Measurements from ENCODE around the gene LRP1.

LRP1 gene

DNA sequence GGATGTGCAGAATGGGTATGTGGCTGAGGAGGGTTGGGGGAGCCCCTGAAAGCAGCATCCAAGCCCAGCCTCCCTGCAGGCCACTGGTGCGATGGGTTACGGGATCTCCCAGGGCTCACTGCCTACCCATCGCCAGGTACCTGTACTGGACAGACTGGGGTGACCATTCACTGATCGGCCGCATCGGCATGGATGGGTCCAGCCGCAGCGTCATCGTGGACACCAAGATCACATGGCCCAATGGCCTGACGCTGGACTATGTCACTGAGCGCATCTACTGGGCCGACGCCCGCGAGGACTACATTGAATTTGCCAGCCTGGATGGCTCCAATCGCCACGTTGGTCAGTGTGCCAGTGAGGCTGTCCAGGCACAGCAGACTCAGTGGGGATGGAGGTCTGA, 70.0 kb downstream of the LRP1 start:
- DNase-seq: no peak

DNA sequence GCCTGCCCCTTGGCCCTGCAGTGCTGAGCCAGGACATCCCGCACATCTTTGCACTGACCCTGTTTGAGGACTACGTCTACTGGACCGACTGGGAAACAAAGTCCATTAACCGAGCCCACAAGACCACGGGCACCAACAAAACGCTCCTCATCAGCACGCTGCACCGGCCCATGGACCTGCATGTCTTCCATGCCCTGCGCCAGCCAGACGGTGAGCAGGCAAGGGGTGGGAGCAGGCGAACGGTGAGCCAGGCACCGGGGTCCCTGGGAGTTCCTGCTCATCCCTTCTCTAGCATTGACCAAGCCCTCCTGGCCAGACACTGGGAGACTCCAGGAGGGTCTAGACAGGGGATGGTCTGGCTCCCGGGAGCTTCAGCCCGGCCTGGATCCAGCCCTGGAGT, 70.9 kb downstream of the LRP1 start:
- no peak for DNase-seq

DNA sequence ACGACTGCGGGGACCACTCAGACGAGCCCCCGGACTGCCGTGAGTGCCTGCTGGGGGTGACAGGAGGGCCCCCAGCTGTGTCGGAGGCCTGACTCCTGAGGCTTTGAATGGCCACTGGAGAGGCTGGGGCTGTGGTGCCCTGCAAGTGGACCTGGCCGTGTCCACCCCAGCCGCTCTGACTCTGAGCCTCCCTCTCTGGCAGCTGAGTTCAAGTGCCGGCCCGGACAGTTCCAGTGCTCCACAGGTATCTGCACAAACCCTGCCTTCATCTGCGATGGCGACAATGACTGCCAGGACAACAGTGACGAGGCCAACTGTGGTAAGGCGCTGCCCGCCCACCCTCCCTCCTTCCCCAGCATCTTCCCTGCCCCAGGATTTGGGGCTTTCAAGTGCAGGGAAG, 72.2 kb downstream of the LRP1 start:
- no peak for DNase-seq

DNA sequence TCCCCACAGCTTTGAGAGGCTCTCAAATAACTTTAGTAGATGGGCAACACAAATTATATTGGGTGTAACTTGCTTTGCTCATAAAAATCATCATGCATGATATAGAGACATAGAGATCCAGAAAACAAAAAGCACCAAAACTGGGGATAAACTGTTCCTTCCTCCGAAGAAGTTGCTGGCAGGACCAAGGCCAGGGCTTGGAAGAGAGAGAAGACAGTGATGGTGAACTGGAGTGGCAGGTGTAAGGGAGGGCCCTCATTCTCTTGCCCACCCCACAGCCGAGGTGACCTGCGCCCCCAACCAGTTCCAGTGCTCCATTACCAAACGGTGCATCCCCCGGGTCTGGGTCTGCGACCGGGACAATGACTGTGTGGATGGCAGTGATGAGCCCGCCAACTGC, 72.9 kb downstream of the LRP1 start:
- DNase-seq: no peak

- no peak for DNase-seq
Measured at GRCh38 chr12:57201631-57202030, 73.3 kb downstream of the LRP1 start.

GRCh38 chr12:57202321-57202720, 74.0 kb downstream of the LRP1 start:
- no peak for DNase-seq

DNA sequence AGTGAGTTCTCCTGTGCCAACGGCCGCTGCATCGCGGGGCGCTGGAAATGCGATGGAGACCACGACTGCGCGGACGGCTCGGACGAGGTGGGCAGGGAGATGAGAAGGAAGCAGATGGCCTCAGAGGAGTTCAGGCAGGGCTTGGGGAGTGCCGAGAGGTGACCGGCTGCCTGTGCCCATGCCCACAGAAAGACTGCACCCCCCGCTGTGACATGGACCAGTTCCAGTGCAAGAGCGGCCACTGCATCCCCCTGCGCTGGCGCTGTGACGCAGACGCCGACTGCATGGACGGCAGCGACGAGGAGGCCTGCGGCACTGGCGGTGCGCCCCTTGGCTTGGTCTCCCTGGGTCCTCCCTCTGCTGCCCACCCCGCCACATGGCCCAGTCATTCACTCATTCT, 74.9 kb downstream of the LRP1 start:
- DNase-seq: no peak

DNA sequence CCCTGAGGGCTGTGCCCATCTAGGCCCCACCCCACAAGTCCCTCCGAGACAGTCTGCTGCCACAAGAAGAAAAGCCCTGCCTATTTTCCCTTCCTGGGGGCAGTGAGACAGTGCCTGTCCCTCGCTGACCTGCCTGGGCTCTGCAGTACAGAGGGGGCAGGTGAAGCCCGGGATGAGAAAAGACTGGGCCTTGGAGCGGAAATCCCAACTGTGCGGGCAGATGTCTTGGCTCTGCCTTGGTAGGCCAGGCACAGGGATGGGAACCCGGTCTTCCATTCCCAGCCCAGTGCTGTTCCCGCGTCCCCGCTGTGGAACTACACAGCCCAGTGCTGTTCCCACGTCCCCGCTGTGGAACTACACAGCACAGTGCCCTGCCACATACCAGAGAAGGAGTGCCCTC, 75.5 kb downstream of the LRP1 start:
- DNase-seq: no peak

DNA sequence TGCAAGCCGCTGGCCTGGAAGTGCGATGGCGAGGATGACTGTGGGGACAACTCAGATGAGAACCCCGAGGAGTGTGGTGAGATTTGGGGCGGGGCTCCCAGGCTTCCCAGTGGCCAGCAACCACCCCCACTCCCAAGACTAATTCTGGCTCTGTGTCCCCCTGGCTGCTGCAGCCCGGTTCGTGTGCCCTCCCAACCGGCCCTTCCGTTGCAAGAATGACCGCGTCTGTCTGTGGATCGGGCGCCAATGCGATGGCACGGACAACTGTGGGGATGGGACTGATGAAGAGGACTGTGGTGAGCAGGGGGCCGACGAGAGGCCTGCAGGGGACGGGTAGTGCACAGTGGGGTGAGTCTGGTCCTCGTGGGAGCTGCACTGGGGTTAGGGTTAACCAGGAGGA, 76.2 kb downstream of the LRP1 start:
- no peak for DNase-seq

DNA sequence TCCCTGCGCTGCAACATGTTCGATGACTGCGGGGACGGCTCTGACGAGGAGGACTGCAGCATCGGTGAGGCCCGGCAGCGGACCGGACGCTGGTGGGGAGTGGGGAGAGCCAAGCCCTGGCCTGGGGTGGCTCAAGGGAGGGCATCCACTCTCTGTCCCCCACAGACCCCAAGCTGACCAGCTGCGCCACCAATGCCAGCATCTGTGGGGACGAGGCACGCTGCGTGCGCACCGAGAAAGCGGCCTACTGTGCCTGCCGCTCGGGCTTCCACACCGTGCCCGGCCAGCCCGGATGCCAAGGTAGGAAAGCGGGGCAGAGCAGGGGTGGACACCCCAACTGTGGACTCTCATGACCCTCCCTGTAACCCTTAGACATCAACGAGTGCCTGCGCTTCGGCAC, 76.9 kb downstream of the LRP1 start:
- no peak for DNase-seq

DNA sequence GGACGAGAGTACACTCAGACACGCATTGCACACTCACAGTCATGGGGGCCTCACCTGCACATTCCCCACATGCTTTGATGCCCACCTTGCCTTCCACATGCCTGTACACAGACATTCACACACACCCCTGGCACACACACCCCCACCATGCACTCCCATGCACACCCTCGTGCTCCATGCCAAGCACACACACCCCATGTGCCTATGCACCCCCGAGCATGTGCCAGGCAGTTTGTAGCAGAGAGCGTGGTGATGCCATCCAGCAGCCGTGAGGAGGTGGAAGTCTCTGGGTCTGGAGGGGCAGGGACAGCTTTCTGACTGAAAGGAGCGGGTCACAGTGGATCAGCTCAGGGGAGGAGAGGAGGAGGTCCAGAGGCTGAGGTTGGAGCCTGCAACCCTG, 77.6 kb downstream of the LRP1 start:
- no peak for DNase-seq

DNA sequence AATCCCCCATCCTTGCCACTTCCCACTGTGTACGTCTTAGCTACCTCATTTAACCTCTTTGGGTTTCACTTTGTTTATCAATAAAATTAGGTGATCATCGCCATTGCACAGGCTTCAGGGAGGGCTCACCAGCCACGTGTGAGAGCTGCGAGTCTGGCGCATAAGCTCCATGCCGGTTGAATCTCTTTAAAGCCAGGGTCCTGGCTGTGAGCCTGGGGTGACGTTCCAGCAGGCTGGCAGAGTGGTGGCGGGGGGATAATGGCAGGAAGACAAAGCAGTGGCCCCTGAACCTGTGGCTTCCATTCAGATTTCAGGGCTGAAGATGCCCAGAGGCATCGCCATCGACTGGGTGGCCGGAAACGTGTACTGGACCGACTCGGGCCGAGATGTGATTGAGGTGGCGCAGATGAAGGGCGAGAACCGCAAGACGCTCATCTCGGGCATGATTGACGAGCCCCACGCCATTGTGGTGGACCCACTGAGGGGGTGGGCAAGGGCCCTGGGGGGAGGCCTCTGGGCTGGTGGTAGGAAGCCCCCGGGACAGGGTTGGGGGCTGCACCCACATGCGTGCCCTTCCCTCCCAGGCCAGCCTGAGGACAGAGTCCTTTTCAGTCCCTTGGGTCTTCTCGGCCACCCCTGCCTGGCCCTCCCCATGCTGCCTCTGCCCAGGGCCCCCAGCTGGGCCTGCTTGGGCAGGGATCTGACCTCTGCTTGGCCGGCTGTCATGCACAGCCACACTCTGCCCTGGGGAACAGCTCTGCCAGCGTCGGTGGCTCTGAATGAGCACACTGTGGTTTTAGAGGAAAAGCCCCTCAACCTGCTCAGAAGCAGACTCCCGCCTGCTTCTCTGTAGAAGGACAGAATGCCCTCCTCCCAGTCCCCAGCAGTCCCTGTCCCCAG, 79.7 kb downstream of the LRP1 start:
- DNase-seq: no peak

DNA sequence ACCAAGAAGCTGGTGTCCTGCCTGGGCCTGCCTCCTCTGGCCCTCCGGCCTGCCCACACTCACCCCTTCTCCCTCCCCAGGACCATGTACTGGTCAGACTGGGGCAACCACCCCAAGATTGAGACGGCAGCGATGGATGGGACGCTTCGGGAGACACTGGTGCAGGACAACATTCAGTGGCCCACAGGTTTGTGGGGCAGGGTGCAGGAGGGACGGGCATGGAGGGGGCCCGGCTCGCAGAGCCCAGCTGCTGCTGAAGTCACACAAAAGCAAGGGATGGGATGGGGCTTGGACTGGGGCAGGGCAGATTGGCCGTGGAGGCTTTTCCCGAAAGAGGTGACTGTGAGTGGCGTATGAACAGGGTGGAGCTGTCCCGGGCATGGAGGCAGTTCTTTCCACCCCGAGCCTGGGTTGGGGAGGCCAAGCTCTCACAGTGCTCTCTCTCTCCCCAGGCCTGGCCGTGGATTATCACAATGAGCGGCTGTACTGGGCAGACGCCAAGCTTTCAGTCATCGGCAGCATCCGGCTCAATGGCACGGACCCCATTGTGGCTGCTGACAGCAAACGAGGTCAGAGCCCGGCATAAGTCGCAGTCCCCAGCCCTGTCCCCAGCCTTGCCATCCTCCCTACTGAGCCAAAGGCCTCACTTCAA, 80.5 kb downstream of the LRP1 start:
- DNase-seq: no peak

- no peak for DNase-seq
Measured at GRCh38 chr12:57209916-57210315, 81.6 kb downstream of the LRP1 start.

DNA sequence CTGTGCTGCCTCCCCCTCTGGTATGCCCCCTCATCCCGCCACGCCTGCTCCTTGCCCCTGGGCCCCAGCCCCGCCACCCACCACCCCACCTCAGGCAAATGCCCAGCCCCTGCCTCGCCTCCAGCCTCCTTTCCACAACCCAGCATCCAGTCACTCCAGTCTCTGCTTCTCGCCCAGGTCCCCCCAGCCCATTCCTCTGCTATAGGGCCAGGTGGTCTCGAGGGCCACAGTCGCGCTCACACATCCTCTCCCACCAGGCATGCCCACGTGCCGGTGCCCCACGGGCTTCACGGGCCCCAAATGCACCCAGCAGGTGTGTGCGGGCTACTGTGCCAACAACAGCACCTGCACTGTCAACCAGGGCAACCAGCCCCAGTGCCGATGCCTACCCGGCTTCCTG, 82.2 kb downstream of the LRP1 start:
- DNase-seq: no peak

DNA sequence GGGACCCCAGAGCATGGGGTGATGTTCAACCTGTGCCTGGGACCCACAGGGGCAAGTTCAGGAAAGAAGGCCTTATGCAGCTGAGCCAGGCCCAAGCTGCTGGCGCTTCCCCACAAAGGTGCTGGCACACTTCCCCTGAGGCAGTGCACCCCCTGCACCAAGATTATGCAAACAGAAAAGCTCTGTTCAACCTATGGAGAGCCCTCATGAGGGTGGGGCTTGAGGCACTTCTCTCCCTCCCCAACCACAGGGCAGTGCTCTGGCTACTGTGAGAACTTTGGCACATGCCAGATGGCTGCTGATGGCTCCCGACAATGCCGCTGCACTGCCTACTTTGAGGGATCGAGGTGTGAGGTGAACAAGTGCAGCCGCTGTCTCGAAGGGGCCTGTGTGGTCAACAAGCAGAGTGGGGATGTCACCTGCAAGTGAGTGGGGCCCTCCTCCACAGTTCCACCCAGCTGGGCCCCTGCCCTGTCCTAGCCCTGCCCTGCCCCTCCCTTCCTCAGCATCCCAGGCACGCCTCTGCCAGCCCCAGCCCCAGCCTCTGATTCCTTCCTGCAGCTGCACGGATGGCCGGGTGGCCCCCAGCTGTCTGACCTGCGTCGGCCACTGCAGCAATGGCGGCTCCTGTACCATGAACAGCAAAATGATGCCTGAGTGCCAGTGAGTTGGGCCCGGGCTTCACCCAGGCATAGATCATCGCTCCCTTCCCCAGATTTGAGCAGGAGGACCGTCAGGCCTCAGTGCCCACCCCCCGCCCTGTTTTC, 82.8 kb downstream of the LRP1 start:
- DNase-seq: no peak

DNA sequence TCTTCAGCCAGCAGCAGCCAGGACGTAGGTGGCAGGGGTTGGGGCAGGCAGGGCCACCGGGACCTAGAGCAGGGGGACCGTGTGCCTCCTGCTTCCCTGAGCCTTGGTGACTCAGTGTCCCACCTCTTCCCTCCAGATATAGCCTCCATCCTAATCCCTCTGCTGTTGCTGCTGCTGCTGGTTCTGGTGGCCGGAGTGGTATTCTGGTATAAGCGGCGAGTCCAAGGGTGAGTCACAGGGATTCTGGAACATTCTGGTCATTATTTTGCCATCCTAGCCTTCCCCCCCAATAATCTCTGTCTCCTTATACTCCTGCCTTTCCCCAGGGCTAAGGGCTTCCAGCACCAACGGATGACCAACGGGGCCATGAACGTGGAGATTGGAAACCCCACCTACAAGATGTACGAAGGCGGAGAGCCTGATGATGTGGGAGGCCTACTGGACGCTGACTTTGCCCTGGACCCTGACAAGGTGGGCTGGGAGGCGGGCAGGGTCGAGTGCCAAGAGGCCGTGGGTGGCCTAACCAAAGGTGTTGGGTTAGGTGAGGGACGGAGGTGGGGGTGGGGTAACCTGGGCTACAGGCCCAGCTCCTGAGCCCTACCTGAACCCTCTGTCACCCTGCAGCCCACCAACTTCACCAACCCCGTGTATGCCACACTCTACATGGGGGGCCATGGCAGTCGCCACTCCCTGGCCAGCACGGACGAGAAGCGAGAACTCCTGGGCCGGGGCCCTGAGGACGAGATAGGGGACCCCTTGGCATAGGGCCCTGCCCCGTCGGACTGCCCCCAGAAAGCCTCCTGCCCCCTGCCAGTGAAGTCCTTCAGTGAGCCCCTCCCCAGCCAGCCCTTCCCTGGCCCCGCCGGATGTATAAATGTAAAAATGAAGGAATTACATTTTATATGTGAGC, 83.8 kb downstream of the LRP1 start:
- no peak for DNase-seq

- DNase-seq: no peak
Measured at GRCh38 chr12:57212701-57213057, 84.4 kb downstream of the LRP1 start.

DNA sequence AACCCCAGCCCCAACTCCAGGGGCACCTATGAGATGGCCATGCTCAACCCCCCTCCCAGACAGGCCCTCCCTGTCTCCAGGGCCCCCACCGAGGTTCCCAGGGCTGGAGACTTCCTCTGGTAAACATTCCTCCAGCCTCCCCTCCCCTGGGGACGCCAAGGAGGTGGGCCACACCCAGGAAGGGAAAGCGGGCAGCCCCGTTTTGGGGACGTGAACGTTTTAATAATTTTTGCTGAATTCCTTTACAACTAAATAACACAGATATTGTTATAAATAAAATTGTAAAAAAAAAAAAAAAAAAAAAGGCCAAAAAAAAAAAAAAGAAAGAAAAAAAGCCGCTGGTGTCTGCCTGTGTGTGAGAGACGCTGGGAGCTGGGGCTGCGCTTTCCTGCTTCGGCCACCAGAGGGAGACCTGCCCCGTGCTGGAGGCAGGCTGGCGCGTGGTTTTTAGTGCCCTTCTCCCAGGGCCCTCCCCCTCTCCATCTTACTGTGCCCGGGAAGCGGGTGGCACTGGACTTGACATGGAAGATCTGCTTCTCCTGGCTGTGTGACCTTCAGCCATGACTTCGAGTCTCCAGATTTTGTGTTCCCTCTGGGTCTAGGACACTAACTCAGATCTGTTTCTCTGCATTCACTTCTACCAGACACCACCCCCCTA, 84.9 kb downstream of the LRP1 start:
- DNase-seq: peak; percentile 87

GRCh38 chr12:57213763-57214397, 85.6 kb downstream of the LRP1 start:
- no peak for DNase-seq

DNA sequence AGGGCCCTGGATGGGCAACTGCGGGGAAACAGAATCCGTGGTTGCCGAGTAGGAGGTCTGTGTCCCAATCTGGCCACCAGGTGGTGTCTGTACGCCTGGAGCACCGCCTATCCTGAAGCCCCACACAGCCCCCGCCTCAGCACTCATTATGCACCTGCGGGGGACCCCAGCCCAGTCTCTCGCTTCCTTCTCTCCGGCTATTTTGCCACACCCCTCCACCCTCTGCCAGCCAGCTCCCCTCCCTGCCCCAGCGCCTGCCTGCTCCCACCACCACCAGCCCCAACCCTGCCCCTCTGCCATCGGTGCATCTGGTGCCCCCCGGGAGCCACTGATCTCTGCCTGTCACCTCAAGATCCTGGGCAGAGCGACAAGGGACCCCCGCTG, 86.1 kb downstream of the LRP1 start:
- peak; percentile 71 for DNase-seq

DNA sequence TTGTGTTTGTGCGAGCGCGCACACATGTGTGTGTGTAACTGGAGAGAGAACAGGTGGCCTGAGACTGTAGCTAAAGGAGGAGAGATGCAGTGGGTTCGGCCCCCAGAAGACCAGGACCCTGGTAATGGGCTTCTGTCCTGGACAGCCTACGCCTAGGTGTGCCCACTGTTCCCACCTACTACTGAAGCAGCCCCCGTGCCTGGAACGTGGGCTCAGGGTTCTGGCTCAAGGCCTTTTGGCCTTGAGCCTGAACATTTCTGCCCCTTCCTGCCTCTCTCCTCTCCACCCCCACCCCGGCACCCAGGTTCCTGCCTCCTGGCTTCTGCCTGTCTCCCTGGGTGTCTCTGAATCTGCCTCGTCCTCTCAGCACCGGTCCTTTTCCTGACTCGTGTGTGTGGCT, 86.8 kb downstream of the LRP1 start:
- no peak for DNase-seq
